Camera-type eye (tissue), 1 donor: ENCODE measurements around the gene BLTP3A. TPM values are rescaled to one million over a fixed set of nuclear protein-coding genes. Genes with fewer than 3 reads are reported as not detected.

Experiments used
- total RNA-seq: library from RNA; depleted of rRNA; stranded (reverse); fragments of >200 nt; gene quantifications from one replicate; pipeline ENCODE4 v1.2.3, GENCODE V29; 2014

Gene BLTP3A
- total RNA-seq, result 16.9 TPM

DNA sequence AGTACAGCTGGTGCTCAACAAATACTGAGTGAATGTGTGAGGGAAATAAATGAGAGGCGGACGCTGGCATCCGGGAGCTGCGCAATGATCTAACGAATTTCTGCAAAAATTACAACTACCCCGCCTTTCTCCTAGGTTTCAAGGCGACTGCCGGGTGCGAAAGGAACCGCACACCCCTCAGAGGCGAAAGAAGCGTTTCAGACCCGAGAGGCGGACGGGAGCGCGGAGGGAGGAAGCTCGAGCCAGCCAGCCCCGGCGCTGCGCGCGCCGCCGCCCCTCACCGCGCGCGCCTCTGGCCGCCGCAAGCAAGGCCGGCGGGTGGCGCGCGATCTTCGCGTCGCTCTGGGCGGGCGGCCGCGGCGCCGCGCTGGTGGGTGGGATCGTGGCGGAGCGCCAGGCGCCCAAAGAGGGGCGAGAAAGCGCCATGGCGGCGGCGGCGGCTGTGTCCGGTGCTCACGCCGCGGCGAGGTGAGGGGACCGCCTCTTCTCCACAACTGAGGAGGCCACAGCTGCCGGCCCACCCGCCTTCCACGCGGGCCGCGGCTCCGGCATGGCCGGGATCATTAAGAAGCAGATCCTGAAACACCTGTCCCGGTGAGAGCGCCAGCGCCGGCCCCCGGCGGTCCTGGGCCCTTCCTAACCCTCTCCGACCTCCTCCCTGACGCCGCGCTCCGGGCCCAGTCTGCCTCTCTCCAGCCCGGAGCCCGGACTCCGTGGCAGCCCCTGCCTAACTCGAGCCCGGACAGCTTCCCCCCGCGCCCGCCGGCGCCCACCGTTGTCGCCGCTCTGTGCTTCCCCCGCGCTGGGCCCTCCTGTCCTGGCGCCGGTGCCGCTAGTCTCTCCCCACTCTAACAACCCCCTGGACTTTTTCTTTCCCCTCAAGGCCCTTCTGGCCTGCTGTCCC, at the start of gene BLTP3A:
TSS of gene BLTP3A (plus strand) at position 383 of the 904 bp plus-strand sequence. CDS start at position 551, 168 bp downstream.

Other genes starting within 250 kb of the BLTP3A start
- gene SPDEF, start 235.8 kb upstream of the BLTP3A start, total RNA-seq, result 1.8 TPM
- gene ILRUN, start 95.3 kb upstream of the BLTP3A start, total RNA-seq, result 48.4 TPM
- 26.2 TPM for gene SNRPC, start 34.6 kb upstream of the BLTP3A start, total RNA-seq
- 33.5 TPM for gene TAF11, start 96.0 kb downstream of the BLTP3A start, total RNA-seq
- gene ANKS1A, start 97.2 kb downstream of the BLTP3A start, total RNA-seq, result 41.0 TPM